Cortex of kidney (tissue), 1 donor: ENCODE measurements around the gene VAMP2.

ENCODE experiments used
- DNase-seq: peaks from one replicate; lab custom pipeline; 2025; lab: John Stamatoyannopoulos, UW

The VAMP2 gene

GRCh38 chr17:8122924-8123694, 39.6 kb downstream of the VAMP2 start:
- DNase-seq = no peak

GRCh38 chr17:8122422-8122923, 40.3 kb downstream of the VAMP2 start:
- no peak for DNase-seq

GRCh38 chr17:8121681-8122421, 40.9 kb downstream of the VAMP2 start:
- no peak for DNase-seq

- no peak for DNase-seq
Measured at GRCh38 chr17:8121407-8121680, 41.4 kb downstream of the VAMP2 start.

- DNase-seq = no peak
Measured at GRCh38 chr17:8120520-8121406, 42.0 kb downstream of the VAMP2 start.

GRCh38 chr17:8119581-8120519, 42.9 kb downstream of the VAMP2 start:
- DNase-seq = no peak

- DNase-seq = no peak
Measured at GRCh38 chr17:8118769-8119580, 43.8 kb downstream of the VAMP2 start.

GRCh38 chr17:8117980-8118768, 44.6 kb downstream of the VAMP2 start, which contains the start of gene ALOXE3:
Gene ALOXE3 (minus strand): TSS chr17:8118514. CDS start chr17:8117990, 524 bp downstream.
- DNase-seq = no peak

- no peak for DNase-seq
Measured at GRCh38 chr17:8117367-8117979, 45.3 kb downstream of the VAMP2 start.

GRCh38 chr17:8116776-8117175, 46.0 kb downstream of the VAMP2 start:
- no peak for DNase-seq

GRCh38 chr17:8110907-8111306, 51.8 kb downstream of the VAMP2 start:
- DNase-seq = no peak

- no peak for DNase-seq
Measured at GRCh38 chr17:8110456-8110804, 52.3 kb downstream of the VAMP2 start.

- no peak for DNase-seq
Measured at GRCh38 chr17:8109661-8110455, 52.9 kb downstream of the VAMP2 start.
